ENCODE measurements around the gene MCRS1.

DNA sequence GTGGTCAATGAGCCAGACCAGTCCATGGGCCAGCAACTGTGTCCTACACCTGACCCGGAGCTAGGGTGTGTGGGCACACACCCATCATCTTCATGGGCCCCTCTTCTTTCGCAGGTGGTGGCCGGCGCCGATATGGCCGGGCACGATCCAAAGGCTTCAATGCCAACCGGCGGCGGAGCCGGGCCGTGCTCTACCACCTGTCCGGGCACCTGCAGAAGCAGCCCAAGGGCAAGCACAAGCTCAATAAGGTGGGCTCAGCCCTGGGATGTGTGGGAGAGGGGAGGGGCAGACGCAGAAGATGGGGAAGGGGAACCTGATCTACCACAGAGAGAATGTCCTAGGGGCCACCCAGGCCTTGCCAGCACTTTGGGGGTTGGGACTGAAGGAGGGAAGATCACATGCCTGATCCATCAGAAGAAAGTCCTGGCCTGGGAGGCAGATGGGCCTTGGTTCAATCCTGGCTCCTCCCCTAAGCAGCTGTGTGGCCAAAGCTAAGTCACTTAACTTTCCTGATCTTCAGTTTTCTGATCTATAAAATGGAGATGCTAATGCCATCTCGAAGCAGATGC lies 25.3 kb downstream of the MCRS1 start:
- TF ChIP-seq, protein P1, sequence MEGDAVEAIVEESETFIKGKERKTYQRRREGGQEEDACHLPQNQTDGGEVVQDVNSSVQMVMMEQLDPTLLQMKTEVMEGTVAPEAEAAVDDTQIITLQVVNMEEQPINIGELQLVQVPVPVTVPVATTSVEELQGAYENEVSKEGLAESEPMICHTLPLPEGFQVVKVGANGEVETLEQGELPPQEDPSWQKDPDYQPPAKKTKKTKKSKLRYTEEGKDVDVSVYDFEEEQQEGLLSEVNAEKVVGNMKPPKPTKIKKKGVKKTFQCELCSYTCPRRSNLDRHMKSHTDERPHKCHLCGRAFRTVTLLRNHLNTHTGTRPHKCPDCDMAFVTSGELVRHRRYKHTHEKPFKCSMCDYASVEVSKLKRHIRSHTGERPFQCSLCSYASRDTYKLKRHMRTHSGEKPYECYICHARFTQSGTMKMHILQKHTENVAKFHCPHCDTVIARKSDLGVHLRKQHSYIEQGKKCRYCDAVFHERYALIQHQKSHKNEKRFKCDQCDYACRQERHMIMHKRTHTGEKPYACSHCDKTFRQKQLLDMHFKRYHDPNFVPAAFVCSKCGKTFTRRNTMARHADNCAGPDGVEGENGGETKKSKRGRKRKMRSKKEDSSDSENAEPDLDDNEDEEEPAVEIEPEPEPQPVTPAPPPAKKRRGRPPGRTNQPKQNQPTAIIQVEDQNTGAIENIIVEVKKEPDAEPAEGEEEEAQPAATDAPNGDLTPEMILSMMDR (IDR thresholded peaks at IDR 0.05; ENCODE audit: extremely low read depth in 1 of 2, insufficient read depth in 1 of 2, low read depth in 1 of 2, low read length in 2 of 2): no peak
- TF ChIP-seq EZH2 (IDR thresholded peaks at IDR 0.05; ENCODE audit: borderline replicate concordance, low read depth, low read length, severe bottlenecking) (no peak), POLR2AphosphoS5 (IDR thresholded peaks at IDR 0.05; ENCODE audit: insufficient read depth, low read depth, low read length) (no peak), POLR2A (IDR thresholded peaks at IDR 0.05; ENCODE audit: low read depth, low read length) (no peak)
